SIG-M5 treated with dmso at 0.1 percent for 504 hours (cell line): ENCODE results near the gene CTTNBP2NL.
"Not testable (repeated sequence)": the region's sequence is repeated elsewhere in the genome, so short reads cannot be mapped to it uniquely, and the experiment has no call there.

Source experiments
- DNase-seq: peaks from one replicate; lab custom pipeline; 2025; ENCODE audit not compliant: unreplicated experiment; lab: John Stamatoyannopoulos, UW

Gene CTTNBP2NL

DNA sequence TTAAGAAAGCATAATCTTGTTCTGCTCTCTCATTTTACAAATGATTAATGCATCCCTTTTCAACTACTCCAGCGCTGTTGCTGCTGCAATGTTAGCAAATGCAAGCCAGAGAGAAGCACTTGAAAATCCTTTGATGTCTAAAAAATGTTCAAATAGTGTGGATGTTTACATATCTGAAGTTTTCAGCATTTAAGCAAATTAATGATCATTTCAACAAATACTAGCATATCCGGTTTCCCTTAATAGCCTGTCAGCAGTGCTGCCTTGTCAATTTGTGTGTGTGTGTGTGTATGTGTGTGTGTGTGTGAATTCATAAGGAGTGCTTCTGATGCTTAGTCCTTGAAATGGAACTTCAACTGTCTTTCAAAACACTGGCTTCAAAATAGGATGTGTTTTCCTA lies 64.6 kb downstream of the CTTNBP2NL start:
- no peak for DNase-seq

GRCh38 chr1:112461200-112461871 lies 65.3 kb downstream of the CTTNBP2NL start:
- DNase-seq: peak; percentile 47

DNA sequence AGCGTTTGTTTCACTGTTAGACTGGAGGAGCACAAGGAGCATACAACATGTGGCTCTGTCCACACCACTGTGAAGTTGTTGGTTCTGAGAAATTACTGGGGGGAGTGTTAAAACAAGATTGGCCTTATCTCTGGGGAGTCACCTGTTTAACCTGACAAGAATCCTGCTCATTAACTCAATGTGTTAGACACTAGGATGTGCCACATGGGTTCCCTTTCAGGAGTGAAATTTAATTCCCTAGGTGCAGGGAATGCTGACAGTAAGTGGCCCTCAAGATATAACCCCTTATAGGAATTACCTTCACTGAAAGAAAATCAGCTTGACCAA lies 66.9 kb downstream of the CTTNBP2NL start:
- no peak for DNase-seq

GRCh38 chr1:112464501-112464900 lies 68.5 kb downstream of the CTTNBP2NL start:
- DNase-seq: peak; percentile 38

DNA sequence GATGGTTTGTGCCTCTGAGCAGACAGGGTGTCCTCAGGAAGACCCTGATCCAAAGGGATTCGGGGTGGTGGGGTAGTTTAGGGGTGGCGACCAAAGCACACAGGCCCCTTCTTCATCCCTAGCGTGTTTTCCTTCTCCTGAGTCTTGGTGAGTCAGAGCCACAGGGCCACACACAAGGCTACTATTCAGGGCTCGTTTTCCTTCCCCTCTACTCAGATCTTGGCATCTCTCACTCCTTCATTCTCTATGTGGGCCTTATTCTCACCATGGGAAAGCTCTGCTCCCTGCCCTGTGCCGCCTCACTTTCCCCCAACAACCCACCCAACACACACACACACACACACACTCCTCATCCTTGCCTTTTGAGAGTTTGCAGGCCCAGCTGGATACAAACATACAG lies 69.1 kb downstream of the CTTNBP2NL start:
- DNase-seq: no peak

DNA sequence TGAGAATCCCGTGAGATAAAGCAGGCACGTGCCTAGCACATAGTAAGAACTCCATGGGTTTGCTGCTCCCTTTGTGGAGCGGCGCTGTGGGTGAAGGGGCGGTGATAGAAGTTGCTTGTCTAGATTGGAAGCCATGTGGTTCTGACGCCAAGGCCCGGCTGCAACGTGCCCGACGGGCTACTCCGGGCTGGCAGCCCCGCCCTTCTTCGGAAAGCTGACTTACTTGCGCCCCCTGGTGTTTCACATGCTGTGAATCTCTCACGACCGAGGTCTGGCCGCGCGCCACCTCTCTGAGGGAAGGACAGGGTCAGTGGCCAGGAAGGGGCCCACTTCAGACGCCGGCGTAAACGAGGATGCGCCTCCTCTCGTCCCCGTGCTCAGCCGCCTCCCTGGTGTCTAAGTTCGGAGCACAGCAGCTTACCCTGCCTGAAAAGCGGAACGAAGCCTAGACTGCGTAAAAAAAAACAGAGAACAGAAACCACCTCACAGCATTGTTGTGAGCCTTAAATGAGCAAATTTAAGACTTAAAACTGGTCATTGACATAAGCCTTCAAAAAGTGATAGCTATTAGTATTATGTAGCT lies 70.2 kb downstream of the CTTNBP2NL start:
- peak; percentile 92 for DNase-seq

DNA sequence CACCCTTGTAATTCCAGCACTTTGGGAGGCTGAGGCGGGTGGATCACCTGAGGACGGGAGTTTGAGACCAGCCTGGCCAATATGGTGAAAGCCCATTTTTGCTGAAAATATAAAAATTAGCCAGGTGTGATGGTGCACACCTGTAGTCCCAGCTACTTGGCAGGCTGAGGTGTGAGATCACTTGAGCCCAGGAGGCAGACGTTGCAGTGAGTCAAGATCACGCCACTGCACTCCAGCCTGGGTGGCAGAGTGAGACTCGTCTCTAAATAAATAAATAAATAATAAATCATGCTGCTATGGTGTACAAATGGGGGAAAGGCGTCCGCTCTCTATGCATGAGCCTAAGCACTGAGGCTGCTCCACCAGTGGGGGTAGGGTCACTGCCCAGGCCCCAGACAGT lies 74.3 kb downstream of the CTTNBP2NL start:
- DNase-seq: not testable (repeated sequence)

- no peak for DNase-seq
These were observed 75.0 kb downstream of the CTTNBP2NL start for GRCh38 chr1:112470966-112471365.

DNA sequence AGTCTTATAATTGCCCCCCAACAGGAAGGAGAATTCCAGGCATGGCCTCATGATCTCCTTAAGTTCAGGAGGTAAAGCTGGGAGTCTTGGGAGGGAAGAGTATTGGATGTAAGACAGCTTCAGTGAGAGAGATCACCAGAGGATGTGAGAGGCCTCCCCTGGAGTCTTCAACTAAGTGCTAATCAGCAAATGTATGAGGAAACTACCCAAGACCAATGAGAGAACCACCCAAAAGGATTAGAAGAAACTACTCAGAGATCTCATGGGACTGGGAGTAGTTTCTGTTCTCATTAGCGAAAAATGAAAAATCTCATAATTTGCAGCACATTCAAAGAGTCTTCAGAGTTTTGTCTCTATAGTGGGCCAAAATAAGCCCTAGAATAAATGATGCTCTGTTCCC lies 76.1 kb downstream of the CTTNBP2NL start:
- DNase-seq: no peak

DNA sequence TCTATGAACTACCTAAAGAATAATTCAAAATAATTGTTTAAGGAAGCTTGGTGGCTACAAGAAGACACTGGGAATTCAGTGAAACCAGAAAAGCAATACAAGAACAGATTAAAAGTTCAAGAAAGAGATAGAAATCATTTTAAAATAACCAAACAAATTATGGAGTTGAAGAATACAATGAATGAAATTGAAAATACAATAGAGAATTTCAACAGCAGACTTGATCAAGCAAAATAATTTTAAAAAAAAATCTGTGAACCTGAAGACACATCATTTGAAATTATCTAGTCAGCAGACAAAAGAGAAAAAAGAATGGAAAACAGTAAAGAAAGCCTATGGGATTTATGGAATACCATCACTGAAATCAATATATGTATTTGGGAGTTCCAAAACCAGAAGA lies 81.5 kb downstream of the CTTNBP2NL start:
- no peak for DNase-seq

GRCh38 chr1:112478314-112478713 lies 82.3 kb downstream of the CTTNBP2NL start:
- no peak for DNase-seq

DNA sequence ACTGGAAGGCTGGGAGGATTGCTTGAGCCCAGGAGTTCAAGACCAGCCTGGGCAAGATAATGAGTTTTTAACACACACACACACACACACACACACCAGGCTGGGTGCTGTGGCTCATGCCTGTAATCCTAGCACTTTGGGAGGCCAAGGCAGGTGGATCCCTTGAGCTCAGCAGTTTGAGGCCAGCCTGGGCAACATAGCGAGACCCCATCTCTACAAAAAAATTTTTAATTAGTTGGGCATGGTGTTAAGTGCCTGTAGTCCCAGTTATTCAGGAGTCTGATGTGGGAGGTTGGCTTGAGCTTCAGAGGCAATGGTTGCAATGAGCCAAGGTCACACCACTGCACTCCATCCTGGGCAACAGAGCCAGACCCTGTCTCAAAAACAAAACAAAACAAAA lies 90.0 kb downstream of the CTTNBP2NL start:
- not testable (repeated sequence) for DNase-seq

DNA sequence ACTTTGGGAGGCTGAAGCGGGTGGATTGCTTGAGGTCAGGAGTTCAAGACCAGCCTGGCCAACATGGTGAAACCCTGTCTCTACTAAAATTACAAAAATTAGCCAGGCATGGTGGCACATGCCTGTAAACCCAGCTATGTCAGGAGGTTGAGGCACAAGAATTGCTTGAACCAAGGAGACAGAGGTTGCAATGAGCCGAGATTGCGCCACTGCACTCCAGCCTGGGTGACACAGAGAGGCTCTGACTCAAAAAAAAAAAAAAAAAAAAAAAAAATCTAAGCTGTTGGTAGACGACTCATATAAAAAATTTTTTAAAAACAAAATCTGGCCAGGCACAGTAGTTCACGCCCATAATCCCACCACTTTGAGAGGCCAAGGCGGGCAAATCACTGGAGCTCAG lies 91.7 kb downstream of the CTTNBP2NL start:
- DNase-seq: not testable (repeated sequence)

DNA sequence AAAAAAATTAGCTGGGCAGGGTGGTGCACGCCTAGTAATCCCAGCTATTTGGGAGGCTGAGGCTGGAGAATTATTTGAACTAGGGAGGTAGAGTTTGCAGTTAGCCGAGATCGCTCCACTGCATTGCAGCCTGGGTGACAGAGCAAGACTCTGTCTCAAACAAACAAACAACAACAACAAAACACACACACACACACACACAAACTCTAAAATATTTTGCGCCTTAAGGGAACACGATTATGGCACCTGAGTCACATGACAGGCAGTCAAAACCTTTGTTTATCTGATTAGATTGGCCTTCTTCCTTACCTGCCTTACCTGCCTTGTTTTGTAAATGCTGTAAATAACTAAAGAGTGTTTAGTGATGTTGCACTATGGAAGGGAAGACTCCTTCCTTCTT lies 92.1 kb downstream of the CTTNBP2NL start:
- DNase-seq: no peak

DNA sequence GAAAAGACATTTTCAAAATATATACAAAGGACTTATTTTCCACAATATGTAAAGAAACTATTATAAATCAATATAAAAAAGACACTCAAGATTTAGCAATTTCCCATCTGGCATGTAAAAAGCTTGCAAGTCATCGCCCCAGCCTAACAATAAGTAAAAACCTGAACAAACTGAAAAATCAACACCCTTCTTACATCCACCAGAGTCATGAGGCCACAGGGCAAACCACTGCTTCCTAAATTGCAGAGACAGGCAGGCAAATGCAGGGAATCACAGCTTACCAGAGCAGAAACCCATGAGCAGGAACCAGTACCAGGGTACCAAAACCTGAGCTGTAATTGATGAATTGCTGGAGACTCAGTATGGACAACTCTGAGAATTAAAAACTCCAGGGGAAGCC lies 96.1 kb downstream of the CTTNBP2NL start:
- peak; percentile 4 for DNase-seq

GRCh38 chr1:112493351-112493750 lies 97.3 kb downstream of the CTTNBP2NL start:
- no peak for DNase-seq

GRCh38 chr1:112496290-112496689 lies 100.3 kb downstream of the CTTNBP2NL start:
- DNase-seq: no peak

DNA sequence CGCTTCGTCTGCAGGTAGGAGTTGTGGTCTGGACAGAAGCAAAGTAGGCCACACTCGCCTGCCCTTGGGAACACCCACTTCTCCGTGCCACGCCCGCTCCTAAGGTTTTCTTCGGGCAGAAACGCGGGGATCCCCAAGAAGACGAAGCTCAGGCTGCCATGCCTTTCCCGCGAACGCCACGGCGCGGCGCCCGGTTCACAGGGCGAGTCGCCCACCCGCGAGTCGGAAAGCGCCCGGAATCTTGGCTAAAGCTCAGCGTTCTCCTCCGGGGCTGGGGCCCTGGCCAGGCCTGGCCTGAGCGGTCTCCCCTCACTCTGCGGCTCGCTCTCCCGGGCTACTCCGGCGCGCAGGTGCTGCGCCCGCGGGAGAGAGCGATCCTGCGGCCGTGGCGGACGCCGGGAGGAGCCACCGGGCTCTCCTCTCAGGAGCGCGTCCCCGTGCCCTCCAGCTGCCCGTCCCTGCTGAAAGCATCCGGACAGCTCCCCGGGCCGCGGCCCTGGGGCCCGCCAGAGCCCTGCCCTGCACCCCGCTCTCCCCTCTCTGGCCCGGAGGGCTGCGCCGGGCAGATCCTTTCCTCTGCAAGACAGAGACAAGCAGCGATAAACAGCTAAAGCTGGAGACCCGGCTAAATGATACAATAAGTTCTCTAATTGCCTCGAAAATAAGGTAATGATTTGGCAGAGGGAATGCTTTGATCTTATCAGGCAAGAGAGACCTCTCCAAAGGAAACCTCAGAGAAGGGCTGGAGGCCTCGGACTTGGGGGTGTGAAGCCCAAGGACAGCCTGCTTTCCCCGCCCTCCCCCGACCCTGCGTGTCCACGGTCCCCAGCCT lies 106.0 kb downstream of the CTTNBP2NL start:
- DNase-seq: peak; percentile 11

DNA sequence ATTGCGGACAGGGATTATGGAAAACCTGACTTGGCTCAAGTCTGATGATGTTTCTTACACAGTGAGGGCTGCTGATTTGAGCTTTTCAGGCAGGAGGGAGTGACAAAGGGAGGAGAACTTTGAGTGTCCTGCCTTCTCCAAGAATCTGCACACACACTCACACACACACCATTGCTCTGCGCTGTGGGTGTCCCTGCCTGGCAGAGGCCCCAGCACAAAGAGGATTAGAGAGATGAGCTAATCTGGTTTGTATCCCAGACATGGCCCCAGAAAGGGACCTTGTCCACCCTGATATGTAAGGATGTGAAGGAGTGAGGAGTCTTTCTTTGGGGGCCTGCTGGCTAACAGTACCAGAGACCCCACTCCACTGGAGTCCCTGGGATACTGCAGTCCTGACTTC lies 106.8 kb downstream of the CTTNBP2NL start:
- DNase-seq: no peak

DNA sequence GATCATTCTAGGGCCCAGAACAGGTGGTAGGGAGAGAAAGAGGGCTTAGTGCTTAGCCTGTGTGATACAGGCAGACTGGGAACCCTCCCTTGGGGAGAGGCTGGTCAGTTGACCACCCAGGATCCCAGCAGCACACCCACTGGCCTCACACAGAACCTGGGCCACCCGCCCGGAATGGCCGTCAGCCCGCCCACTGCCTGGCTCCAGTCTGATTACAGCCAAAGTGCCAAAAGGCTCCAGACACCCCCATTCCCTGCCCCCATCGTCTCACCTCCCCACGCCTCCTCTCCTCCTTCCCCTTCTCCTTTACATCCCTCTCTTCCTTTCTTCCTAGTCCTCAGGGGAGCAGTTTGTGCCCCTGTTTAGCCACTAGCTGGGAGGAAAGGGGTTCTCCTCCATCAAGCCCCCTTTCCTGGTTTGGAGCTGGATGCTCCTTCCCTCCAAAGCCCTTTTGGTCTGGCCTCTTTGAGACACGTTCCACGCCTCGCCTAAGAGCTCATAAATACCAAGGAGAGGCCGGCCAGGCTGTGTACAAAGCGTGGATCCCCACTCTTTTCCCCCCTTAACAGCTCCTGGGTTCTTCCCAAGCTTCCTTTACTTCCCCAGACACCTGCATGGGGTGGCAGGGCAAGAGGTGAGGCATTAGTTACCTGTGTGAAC lies 108.1 kb downstream of the CTTNBP2NL start:
- DNase-seq: no peak

GRCh38 chr1:112504661-112505399 lies 108.8 kb downstream of the CTTNBP2NL start:
- no peak for DNase-seq
